ENCODE measurements around the gene AIG1.

Gene AIG1

GRCh38 chr6:143174516-143174915 lies 113.8 kb downstream of the AIG1 start:
- no peak for DNase-seq (ENCODE audit: extremely low spot score)
- TF ChIP-seq PKNOX1 (IDR thresholded peaks at IDR 0.05): no peak
- TF ChIP-seq ARNT (IDR thresholded peaks at IDR 0.05): no peak
- no peak for TF ChIP-seq BHLHE40 (IDR thresholded peaks at IDR 0.05; ENCODE audit: borderline replicate concordance)
- TF ChIP-seq SP1 (IDR thresholded peaks at IDR 0.05): no peak
- TF ChIP-seq SUZ12 (IDR thresholded peaks at IDR 0.05): no peak
- TF ChIP-seq ZNF384 (IDR thresholded peaks at IDR 0.05): no peak
- no peak for TF ChIP-seq HDGF (IDR thresholded peaks at IDR 0.05; ENCODE audit: borderline replicate concordance)
- TF ChIP-seq ELF4 (IDR thresholded peaks at IDR 0.05): no peak
- no peak for TF ChIP-seq TARDBP (IDR thresholded peaks at IDR 0.05)
- TF ChIP-seq NFRKB (IDR thresholded peaks at IDR 0.05): no peak
- no peak for TF ChIP-seq CTBP1 (IDR thresholded peaks at IDR 0.05; ENCODE audit: borderline replicate concordance)
- no peak for TF ChIP-seq L3MBTL2 (conservative IDR thresholded peaks at IDR 0.05)
- no peak for TF ChIP-seq LEF1 (IDR thresholded peaks at IDR 0.05; ENCODE audit: borderline replicate concordance)
- TF ChIP-seq FOXA1 (IDR thresholded peaks at IDR 0.05): no peak
- TF ChIP-seq FOXK2 (IDR thresholded peaks at IDR 0.05): no peak
- no peak for TF ChIP-seq FOXM1 (IDR thresholded peaks at IDR 0.05; ENCODE audit: borderline replicate concordance)
- CTCF ChIA-PET: no interaction called here
- POLR2A ChIA-PET: no interaction called here

- TF ChIP-seq ZNF384 (IDR thresholded peaks at IDR 0.05): no peak
- no peak for TF ChIP-seq BHLHE40 (IDR thresholded peaks at IDR 0.05; ENCODE audit: borderline replicate concordance)
- no peak for DNase-seq (ENCODE audit: extremely low spot score)
- ChIA-PET POLR2A (no interaction called here), CTCF (no interaction called here)
These were observed 114.3 kb downstream of the AIG1 start for GRCh38 chr6:143174951-143175350.

- CTCF ChIA-PET: interaction anchor here (0.6 to 1.2 kb wide), 5 partner anchors 9 to 642 kb away, joined by 3 to 6 read pairs (median 3); no protein-coding TSS in a partner anchor
- no peak for DNase-seq (ENCODE audit: extremely low spot score)
- TF ChIP-seq LEF1 (IDR thresholded peaks at IDR 0.05; ENCODE audit: borderline replicate concordance) (no peak), ZNF384 (IDR thresholded peaks at IDR 0.05) (no peak), HDGF (IDR thresholded peaks at IDR 0.05; ENCODE audit: borderline replicate concordance) (no peak), BHLHE40 (IDR thresholded peaks at IDR 0.05; ENCODE audit: borderline replicate concordance) (no peak), ELF4 (IDR thresholded peaks at IDR 0.05) (no peak), SP1 (IDR thresholded peaks at IDR 0.05) (no peak), FOXK2 (IDR thresholded peaks at IDR 0.05) (no peak), SUZ12 (IDR thresholded peaks at IDR 0.05) (no peak), L3MBTL2 (conservative IDR thresholded peaks at IDR 0.05) (no peak), PKNOX1 (IDR thresholded peaks at IDR 0.05) (no peak), FOXA1 (IDR thresholded peaks at IDR 0.05) (no peak), TARDBP (IDR thresholded peaks at IDR 0.05) (no peak), FOXM1 (IDR thresholded peaks at IDR 0.05; ENCODE audit: borderline replicate concordance) (no peak), ARNT (IDR thresholded peaks at IDR 0.05) (no peak), NFRKB (IDR thresholded peaks at IDR 0.05) (no peak), CTBP1 (IDR thresholded peaks at IDR 0.05; ENCODE audit: borderline replicate concordance) (no peak)
- POLR2A ChIA-PET: no interaction called here
These were observed 115.7 kb downstream of the AIG1 start for GRCh38 chr6:143176090-143177021.

GRCh38 chr6:143177706-143178105 lies 117.0 kb downstream of the AIG1 start:
- DNase-seq (ENCODE audit: extremely low spot score): no peak
- TF ChIP-seq SUZ12 (IDR thresholded peaks at IDR 0.05): no peak
- CTCF ChIA-PET: no interaction called here
- POLR2A ChIA-PET: no interaction called here

GRCh38 chr6:143179096-143179495 lies 118.4 kb downstream of the AIG1 start:
- ChIA-PET CTCF (no interaction called here), POLR2A (no interaction called here)
- no peak for DNase-seq (ENCODE audit: extremely low spot score)
- TF ChIP-seq BHLHE40 (IDR thresholded peaks at IDR 0.05; ENCODE audit: borderline replicate concordance) (no peak), PKNOX1 (IDR thresholded peaks at IDR 0.05) (no peak)

- ChIA-PET CTCF (no interaction called here), POLR2A (no interaction called here)
- TF ChIP-seq SUZ12 (IDR thresholded peaks at IDR 0.05): no peak
- no peak for TF ChIP-seq PKNOX1 (IDR thresholded peaks at IDR 0.05)
- no peak for TF ChIP-seq BHLHE40 (IDR thresholded peaks at IDR 0.05; ENCODE audit: borderline replicate concordance)
- DNase-seq (ENCODE audit: extremely low spot score): no peak
These were observed 119.4 kb downstream of the AIG1 start for GRCh38 chr6:143179901-143180612.
